ENCODE measurements around the gene ANO7. TPM values are rescaled to one million over a fixed set of nuclear protein-coding genes. Genes with fewer than 3 reads are reported as not detected.

Gene ANO7
- total RNA-seq, 1 experiment from 2014 or later, result 6.9 TPM

DNA sequence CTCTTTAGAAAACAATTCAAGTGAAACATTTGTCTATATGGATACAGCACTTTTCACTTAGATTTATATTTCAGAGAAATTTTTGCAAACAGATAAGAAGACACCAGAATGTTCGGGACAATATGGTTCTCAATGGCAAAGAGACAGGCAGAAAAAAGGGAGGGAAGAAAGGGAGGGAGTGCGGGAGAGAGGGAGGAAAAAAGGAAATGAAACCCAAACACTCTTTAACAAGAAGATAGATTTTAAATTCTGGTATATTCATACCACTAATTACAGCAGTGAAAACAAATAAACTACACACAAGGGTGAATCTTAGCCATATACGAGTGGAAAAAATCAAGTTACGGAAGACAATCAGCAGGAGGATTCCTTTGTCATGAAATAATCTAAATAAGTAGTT, 42.2 kb upstream of the ANO7 start:
- Histone ChIP-seq H3K9me3 (ENCODE audit: control insufficient read depth, insufficient read depth, low read depth, low read length) (no peaks in the 10 kb centered on the region), H3K4me3 (ENCODE audit: low read depth in 2 of 2, low read length in 2 of 2) (no peak overlapping the region), H3K27me3 (ENCODE audit: control insufficient read depth, insufficient read depth, low read length) (no peaks in the 10 kb centered on the region), H3K4me1 (ENCODE audit: control insufficient read depth, insufficient read depth, low read length) (peaks cover 11% of the 10 kb centered on the region), H3K36me3 (ENCODE audit: control insufficient read depth, insufficient read depth, low read length) (peaks cover 4% of the 10 kb centered on the region; the same call in 1 of the 2 replicates), H3K27ac (ENCODE audit: low read length) (no peak overlapping the region)
- DNase-seq (ENCODE audit: low read depth, low spot score), result no peak
- no TSS peak for BruUV-seq (replicated peaks)
- intact Hi-C loops (cut with micrococcal nuclease; ENCODE audit: unreplicated experiment) (no loop called here), in situ Hi-C loops (cut with HindIII; ENCODE audit: low pct_unique_long_range_greater_than_20kb, low sequenced_read_pairs) (no loop called here)
- no peak for ATAC-seq
- TF ChIP-seq SIN3A (IDR thresholded peaks at IDR 0.05; ENCODE audit: borderline replicate concordance, insufficient read depth, low read depth, low read length) (no peak), POLR2AphosphoS5 (IDR thresholded peaks at IDR 0.05; ENCODE audit: low read depth, low read length) (no peak), TCF7L2 (IDR thresholded peaks at IDR 0.05; ENCODE audit: low read depth, low read length) (no peak)
- TF ChIP-seq, protein P1, sequence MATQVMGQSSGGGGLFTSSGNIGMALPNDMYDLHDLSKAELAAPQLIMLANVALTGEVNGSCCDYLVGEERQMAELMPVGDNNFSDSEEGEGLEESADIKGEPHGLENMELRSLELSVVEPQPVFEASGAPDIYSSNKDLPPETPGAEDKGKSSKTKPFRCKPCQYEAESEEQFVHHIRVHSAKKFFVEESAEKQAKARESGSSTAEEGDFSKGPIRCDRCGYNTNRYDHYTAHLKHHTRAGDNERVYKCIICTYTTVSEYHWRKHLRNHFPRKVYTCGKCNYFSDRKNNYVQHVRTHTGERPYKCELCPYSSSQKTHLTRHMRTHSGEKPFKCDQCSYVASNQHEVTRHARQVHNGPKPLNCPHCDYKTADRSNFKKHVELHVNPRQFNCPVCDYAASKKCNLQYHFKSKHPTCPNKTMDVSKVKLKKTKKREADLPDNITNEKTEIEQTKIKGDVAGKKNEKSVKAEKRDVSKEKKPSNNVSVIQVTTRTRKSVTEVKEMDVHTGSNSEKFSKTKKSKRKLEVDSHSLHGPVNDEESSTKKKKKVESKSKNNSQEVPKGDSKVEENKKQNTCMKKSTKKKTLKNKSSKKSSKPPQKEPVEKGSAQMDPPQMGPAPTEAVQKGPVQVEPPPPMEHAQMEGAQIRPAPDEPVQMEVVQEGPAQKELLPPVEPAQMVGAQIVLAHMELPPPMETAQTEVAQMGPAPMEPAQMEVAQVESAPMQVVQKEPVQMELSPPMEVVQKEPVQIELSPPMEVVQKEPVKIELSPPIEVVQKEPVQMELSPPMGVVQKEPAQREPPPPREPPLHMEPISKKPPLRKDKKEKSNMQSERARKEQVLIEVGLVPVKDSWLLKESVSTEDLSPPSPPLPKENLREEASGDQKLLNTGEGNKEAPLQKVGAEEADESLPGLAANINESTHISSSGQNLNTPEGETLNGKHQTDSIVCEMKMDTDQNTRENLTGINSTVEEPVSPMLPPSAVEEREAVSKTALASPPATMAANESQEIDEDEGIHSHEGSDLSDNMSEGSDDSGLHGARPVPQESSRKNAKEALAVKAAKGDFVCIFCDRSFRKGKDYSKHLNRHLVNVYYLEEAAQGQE (IDR thresholded peaks at IDR 0.05; ENCODE audit: insufficient read depth in 1 of 2, low read depth in 2 of 2, low read length in 1 of 2), result no peak
- TF ChIP-seq, protein P2, sequence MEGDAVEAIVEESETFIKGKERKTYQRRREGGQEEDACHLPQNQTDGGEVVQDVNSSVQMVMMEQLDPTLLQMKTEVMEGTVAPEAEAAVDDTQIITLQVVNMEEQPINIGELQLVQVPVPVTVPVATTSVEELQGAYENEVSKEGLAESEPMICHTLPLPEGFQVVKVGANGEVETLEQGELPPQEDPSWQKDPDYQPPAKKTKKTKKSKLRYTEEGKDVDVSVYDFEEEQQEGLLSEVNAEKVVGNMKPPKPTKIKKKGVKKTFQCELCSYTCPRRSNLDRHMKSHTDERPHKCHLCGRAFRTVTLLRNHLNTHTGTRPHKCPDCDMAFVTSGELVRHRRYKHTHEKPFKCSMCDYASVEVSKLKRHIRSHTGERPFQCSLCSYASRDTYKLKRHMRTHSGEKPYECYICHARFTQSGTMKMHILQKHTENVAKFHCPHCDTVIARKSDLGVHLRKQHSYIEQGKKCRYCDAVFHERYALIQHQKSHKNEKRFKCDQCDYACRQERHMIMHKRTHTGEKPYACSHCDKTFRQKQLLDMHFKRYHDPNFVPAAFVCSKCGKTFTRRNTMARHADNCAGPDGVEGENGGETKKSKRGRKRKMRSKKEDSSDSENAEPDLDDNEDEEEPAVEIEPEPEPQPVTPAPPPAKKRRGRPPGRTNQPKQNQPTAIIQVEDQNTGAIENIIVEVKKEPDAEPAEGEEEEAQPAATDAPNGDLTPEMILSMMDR (IDR thresholded peaks at IDR 0.05), result no peak
- CTCF ChIA-PET, result no interaction called here
- POLR2A ChIA-PET, result no interaction called here

- no peaks in the 10 kb centered on the region for H3K9me3 ChIP-seq (ENCODE audit: control insufficient read depth, insufficient read depth, low read depth, low read length)
- H3K4me1 ChIP-seq (ENCODE audit: control insufficient read depth, insufficient read depth, low read length), result peaks cover 16% of the 10 kb centered on the region
- POLR2A ChIA-PET, result no interaction called here
- no peaks in the 10 kb centered on the region for H3K27me3 ChIP-seq (ENCODE audit: control insufficient read depth, insufficient read depth, low read length)
- no peak overlapping the region for H3K27ac ChIP-seq (ENCODE audit: low read length)
- intact Hi-C loops (cut with micrococcal nuclease; ENCODE audit: unreplicated experiment), result no loop called here
- BruUV-seq (replicated peaks), result no TSS peak
- CTCF ChIA-PET, result no interaction called here
- no peak for ATAC-seq
- no peak overlapping the region for H3K4me3 ChIP-seq (ENCODE audit: low read depth in 2 of 2, low read length in 2 of 2)
- peaks cover 4% of the 10 kb centered on the region; the same call in 1 of the 2 replicates for H3K36me3 ChIP-seq (ENCODE audit: control insufficient read depth, insufficient read depth, low read length)
- no peak for TF ChIP-seq POLR2AphosphoS5 (IDR thresholded peaks at IDR 0.05; ENCODE audit: low read depth, low read length)
- TF ChIP-seq, protein P1 (IDR thresholded peaks at IDR 0.05; ENCODE audit: insufficient read depth in 1 of 2, low read depth in 2 of 2, low read length in 1 of 2), result no peak
- TF ChIP-seq SIN3A (IDR thresholded peaks at IDR 0.05; ENCODE audit: borderline replicate concordance, insufficient read depth, low read depth, low read length), result no peak
- no peak for TF ChIP-seq TCF7L2 (IDR thresholded peaks at IDR 0.05; ENCODE audit: low read depth, low read length)
- TF ChIP-seq, protein P2 (IDR thresholded peaks at IDR 0.05), result no peak
- in situ Hi-C loops (cut with HindIII; ENCODE audit: low pct_unique_long_range_greater_than_20kb, low sequenced_read_pairs), result no loop called here
- DNase-seq (ENCODE audit: low read depth, low spot score), result no peak
These were observed 41.1 kb upstream of the ANO7 start for GRCh38 chr2:241147336-241147735.
